GM18873 (cell line): ENCODE results near the gene MRC1.
"Not testable (repeated sequence)": the region's sequence is repeated elsewhere in the genome, so short reads cannot be mapped to it uniquely, and the experiment has no call there.

Experiments
- ATAC-seq: cut with Tn5 transposase; IDR thresholded peaks from one replicate; pipeline ENCODE4 v1.9.1; 2021; ENCODE audit warnings: mild to moderate bottlenecking, moderate library complexity, moderate number of reproducible peaks; ENCODE audit not compliant: unreplicated experiment, low FRiP score

MRC1 gene

GRCh38 chr10:17954372-17954771, 145.2 kb downstream of the MRC1 start:
- not testable (repeated sequence) for ATAC-seq

DNA sequence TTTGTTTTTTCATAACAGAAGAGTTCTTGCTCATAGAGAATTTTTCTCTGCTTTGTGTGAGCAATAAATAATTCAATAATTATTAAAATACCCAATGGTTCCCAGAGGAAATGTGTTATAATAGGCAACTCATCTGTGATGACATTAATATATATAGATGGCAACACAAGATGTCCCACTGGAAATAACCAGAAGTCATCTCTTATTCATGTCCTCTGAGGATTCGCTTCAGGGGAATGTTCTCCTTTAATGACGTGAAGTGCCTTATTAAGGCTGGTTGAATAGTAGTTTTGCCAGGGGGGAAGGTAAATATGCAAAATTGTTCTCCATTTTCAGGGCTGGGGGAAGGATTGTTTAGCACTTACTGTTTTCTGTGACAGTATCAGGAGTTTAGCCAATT, 145.7 kb downstream of the MRC1 start:
- ATAC-seq, result no peak

DNA sequence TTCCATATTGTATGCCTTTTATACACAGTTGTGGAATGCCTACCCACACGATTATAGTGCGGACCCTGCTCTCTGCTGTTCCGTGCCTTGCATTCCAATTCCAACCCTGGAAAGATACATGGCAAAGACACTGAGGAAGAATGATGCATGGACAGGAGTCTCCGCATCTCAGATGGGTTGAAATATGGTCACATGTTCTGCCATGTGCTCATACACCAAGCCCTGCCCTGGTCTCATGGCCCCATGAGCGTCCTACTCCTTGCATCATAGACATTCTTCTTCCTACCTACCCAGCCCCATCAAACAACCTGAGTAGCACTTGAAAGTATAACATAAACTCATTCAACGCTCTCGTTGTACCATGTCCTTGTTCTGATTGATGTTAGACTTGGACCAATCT, 148.9 kb downstream of the MRC1 start:
- no peak for ATAC-seq

- no peak for ATAC-seq
Observed at GRCh38 chr10:17959870-17960269, 150.7 kb downstream of the MRC1 start.
